GM12875 (cell line): ENCODE measurements around the gene FAM131C.

ENCODE experiments used
- H3K4me3 ChIP-seq: one replicate; pipeline ENCODE4 v1.5.1; 2011; ENCODE audit warnings: low read depth, low read length, control low read depth
- CTCF ChIP-seq: IDR thresholded peaks from 2 replicates; pipeline ENCODE4 v1.5.1; 2011; ENCODE audit warnings: low read depth, mild to moderate bottlenecking, control low read depth, inconsistent platforms, low read length, moderate library complexity, borderline replicate concordance; ENCODE audit not compliant: insufficient read depth

FAM131C gene

GRCh38 chr1:16118706-16119105 lies 45.3 kb upstream of the FAM131C start:
- no peak for TF ChIP-seq CTCF
- H3K4me3 ChIP-seq = no peak overlapping the region

- no peak for TF ChIP-seq CTCF
- no peak overlapping the region for H3K4me3 ChIP-seq
These were observed 44.5 kb upstream of the FAM131C start for GRCh38 chr1:16117936-16118335.

GRCh38 chr1:16117369-16117768 lies 43.9 kb upstream of the FAM131C start:
- H3K4me3 ChIP-seq = no peak overlapping the region
- no peak for TF ChIP-seq CTCF

- no peak for TF ChIP-seq CTCF
- no peak overlapping the region for H3K4me3 ChIP-seq
These were observed 43.2 kb upstream of the FAM131C start for GRCh38 chr1:16116625-16117024.

GRCh38 chr1:16116002-16116401 lies 42.6 kb upstream of the FAM131C start:
- TF ChIP-seq CTCF = no peak
- H3K4me3 ChIP-seq = no peak overlapping the region

- TF ChIP-seq CTCF = no peak
- H3K4me3 ChIP-seq = no peak overlapping the region
These were observed 42.1 kb upstream of the FAM131C start for GRCh38 chr1:16115468-16115983.

GRCh38 chr1:16114527-16115467 lies 41.3 kb upstream of the FAM131C start:
- H3K4me3 ChIP-seq = no peak overlapping the region
- no peak for TF ChIP-seq CTCF
